Measurements from ENCODE around the gene PLXNA4.

GRCh38 chr7:132551886-132552285, 24.4 kb downstream of the PLXNA4 start:
- no peak for TF ChIP-seq CTCF (IDR thresholded peaks at IDR 0.05; ENCODE audit: insufficient read depth, low read length, poor library complexity, severe bottlenecking)
- TF ChIP-seq EZH2phosphoT487 (conservative IDR thresholded peaks at IDR 0.05; ENCODE audit: low read length), result no peak
